ENCODE data around the gene ZNF473. TPM values are rescaled to one million over a fixed set of nuclear protein-coding genes. Genes with fewer than 3 reads are reported as not detected.
"Not testable (repeated sequence)": the region's sequence is repeated elsewhere in the genome, so short reads cannot be mapped to it uniquely, and the experiment has no call there.

The ZNF473 gene
- total RNA-seq, 2 donors from 2014 or later: 16.7 to 26.0 TPM

DNA sequence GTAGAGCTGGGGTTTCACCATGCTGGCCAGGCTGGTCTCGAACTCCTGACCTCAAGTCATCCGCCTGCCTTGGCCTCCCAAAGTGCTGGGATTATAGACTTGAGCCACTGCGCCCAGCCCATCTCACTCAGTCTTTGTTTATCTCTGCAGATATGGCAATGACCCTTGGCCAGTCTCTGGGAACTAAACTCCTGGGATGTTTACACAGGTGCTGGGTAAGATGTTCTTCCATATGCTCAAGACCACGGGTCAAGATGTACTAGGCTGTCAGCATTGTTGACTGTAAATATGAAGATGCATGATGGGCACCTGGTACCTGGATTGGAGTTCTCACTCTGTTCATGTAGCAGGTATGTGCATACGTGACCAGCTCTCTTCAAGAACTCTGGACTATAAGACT lies 35.8 kb downstream of the ZNF473 start:
- Histone ChIP-seq H3K27me3 (replicated peaks; ENCODE audit: insufficient read depth) (no peaks in the 10 kb centered on the region), H3K9me3 (no peaks in the 10 kb centered on the region), H3K27ac (no peak overlapping the region), H3K36me3 (no peaks in the 10 kb centered on the region), H3K4me3 (no peak overlapping the region), H3K4me1 (replicated peaks) (no peaks in the 10 kb centered on the region)
- DNase-seq (ENCODE audit: low spot score): no peak
- intact Hi-C loops (cut with DNase I): no loop called here
- TF ChIP-seq POLR2AphosphoS5 (IDR thresholded peaks at IDR 0.05) (no peak), POLR2A (IDR thresholded peaks at IDR 0.05) (no peak)
- TF ChIP-seq, protein P1, sequence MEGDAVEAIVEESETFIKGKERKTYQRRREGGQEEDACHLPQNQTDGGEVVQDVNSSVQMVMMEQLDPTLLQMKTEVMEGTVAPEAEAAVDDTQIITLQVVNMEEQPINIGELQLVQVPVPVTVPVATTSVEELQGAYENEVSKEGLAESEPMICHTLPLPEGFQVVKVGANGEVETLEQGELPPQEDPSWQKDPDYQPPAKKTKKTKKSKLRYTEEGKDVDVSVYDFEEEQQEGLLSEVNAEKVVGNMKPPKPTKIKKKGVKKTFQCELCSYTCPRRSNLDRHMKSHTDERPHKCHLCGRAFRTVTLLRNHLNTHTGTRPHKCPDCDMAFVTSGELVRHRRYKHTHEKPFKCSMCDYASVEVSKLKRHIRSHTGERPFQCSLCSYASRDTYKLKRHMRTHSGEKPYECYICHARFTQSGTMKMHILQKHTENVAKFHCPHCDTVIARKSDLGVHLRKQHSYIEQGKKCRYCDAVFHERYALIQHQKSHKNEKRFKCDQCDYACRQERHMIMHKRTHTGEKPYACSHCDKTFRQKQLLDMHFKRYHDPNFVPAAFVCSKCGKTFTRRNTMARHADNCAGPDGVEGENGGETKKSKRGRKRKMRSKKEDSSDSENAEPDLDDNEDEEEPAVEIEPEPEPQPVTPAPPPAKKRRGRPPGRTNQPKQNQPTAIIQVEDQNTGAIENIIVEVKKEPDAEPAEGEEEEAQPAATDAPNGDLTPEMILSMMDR (IDR thresholded peaks at IDR 0.05): no peak
- 78% methylated on average over 5 of the region's 5 CpGs for WGBS

DNA sequence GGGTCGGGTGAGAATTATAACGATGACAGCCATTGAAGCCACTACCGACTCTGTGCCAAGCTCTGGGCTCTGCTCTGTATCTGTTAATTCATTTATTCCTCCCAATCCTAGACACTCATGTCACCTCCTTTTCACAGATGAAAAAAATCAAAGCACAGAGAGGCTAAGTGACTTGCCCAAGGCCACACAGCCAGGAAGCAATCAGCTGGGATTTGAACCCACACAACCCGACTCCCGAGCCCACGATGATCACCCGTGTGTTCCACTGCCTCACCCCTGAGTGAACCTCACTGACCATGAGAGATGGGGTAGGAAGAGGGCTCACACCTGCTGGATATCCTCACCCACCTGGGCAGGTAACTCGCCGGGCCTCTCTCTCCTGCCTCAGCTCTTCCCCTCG lies 40.1 kb downstream of the ZNF473 start:
- no peaks in the 10 kb centered on the region for H3K4me1 ChIP-seq (replicated peaks)
- no peaks in the 10 kb centered on the region for H3K36me3 ChIP-seq
- intact Hi-C loops (cut with DNase I): no loop called here
- no peak for DNase-seq (ENCODE audit: low spot score)
- TF ChIP-seq POLR2A (IDR thresholded peaks at IDR 0.05) (no peak), POLR2AphosphoS5 (IDR thresholded peaks at IDR 0.05) (no peak)
- TF ChIP-seq, protein P1 (IDR thresholded peaks at IDR 0.05): no peak
- no peaks in the 10 kb centered on the region for H3K27me3 ChIP-seq (replicated peaks; ENCODE audit: insufficient read depth)
- H3K4me3 ChIP-seq: no peak overlapping the region
- 84% methylated on average over 10 of the region's 10 CpGs for WGBS
- no peaks in the 10 kb centered on the region for H3K9me3 ChIP-seq
- H3K27ac ChIP-seq: no peak overlapping the region

DNA sequence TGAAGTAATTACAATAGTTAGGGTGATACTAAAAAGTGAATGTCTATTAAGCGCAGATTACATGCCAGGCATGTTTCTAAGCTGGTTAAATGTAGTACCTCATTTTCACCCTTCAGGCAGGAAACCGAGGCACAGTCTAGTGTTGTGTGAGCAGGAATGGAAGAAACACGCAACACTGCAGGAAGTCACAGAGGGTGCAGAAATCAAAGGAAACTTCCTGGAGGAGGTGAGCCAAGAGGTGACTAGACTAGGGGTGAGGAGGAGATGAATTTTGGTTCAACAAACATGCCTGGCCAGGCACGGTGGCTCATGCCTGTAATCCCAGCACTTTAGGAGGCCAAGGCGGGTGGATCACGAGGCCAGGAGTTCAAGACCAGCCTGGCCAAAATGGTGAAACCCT lies 41.8 kb downstream of the ZNF473 start:
- no peak for DNase-seq (ENCODE audit: low spot score)
- intact Hi-C loops (cut with DNase I): no loop called here
- WGBS: 84% methylated on average over 6 of the region's 6 CpGs
- Histone ChIP-seq H3K4me1 (replicated peaks) (no peaks in the 10 kb centered on the region), H3K36me3 (no peaks in the 10 kb centered on the region), H3K27ac (no peak overlapping the region), H3K9me3 (no peaks in the 10 kb centered on the region), H3K27me3 (replicated peaks; ENCODE audit: insufficient read depth) (no peaks in the 10 kb centered on the region), H3K4me3 (no peak overlapping the region)
- TF ChIP-seq POLR2AphosphoS5 (IDR thresholded peaks at IDR 0.05) (no peak), POLR2A (IDR thresholded peaks at IDR 0.05) (no peak)
- TF ChIP-seq, protein P1 (IDR thresholded peaks at IDR 0.05): no peak

- H3K27me3 ChIP-seq (replicated peaks; ENCODE audit: insufficient read depth); H3K4me3 ChIP-seq; H3K4me1 ChIP-seq (replicated peaks); intact Hi-C loops (cut with DNase I); H3K27ac ChIP-seq; H3K36me3 ChIP-seq; H3K9me3 ChIP-seq; DNase-seq (ENCODE audit: low spot score): not testable (repeated sequence)
- 89% methylated on average over 5 of the region's 5 CpGs for WGBS
These were observed 42.6 kb downstream of the ZNF473 start for GRCh38 chr19:50068382-50068781.

DNA sequence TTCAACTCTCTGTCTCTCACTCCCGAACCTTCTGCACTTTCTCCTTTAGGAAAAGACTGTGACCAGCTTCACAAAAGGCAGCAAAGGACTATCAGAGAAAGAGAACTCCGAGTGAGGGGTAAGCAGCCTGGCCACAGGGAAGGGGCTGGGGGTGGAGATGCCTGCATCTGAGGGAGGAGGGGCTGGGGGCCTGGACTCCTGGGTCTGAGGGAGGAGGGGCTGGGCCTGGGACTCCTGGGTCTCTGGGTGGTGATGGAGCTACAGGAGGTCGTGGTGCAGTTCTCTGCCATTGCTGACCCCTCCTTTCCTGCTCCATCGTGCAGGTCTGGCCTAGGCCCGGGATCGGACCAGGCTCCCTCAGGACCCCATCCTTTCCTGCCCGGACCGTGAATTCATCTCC lies 49.3 kb downstream of the ZNF473 start:
- intact Hi-C loops (cut with DNase I); H3K9me3 ChIP-seq; H3K27me3 ChIP-seq (replicated peaks; ENCODE audit: insufficient read depth); DNase-seq (ENCODE audit: low spot score); H3K27ac ChIP-seq; H3K4me1 ChIP-seq (replicated peaks); H3K4me3 ChIP-seq; H3K36me3 ChIP-seq: not testable (repeated sequence)
- 70% methylated on average over 3 of the region's 8 CpGs for WGBS

- H3K9me3 ChIP-seq; H3K27me3 ChIP-seq (replicated peaks; ENCODE audit: insufficient read depth); H3K36me3 ChIP-seq; H3K27ac ChIP-seq; intact Hi-C loops (cut with DNase I); DNase-seq (ENCODE audit: low spot score); H3K4me1 ChIP-seq (replicated peaks); H3K4me3 ChIP-seq: not testable (repeated sequence)
- 76% methylated on average over 14 of the region's 14 CpGs for WGBS
These were observed 50.0 kb downstream of the ZNF473 start for GRCh38 chr19:50075644-50076372.

DNA sequence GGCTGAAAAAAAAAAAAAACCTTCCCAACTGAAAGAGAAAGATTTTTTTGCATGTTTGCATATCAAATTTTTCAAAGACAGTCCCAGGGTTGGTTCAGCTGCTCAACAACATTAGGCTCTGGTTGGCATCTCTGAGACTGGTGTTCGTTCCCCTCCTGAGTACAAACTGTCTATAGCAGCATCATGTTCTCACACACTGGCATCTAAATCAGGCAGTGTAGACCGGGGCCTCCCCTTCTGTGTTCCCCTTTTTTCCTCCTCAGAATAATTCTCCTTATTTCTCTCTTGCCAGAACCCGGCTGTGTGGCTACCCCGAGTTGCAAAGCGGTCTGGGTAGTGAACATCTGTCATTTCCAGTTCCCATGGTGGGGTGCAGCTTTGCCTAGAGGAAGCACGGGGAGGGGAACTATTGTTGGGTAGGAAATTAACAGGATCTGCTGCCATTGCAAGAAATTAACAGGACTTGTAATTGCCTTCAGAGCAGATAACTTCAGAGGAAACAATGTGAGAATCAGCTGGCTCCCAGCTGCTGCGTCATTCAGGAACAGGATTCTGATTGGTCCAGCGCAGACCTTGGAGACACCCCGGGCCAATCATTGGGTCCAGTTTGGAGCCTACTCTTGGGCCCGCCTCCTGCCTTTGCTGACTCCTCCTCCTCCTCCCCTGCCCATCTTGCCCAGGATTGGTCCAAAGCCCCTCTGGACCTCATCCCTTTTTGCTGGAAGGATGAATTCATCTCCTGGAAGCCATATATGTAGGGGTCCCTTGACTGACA lies 51.0 kb downstream of the ZNF473 start:
- H3K36me3 ChIP-seq; intact Hi-C loops (cut with DNase I); H3K9me3 ChIP-seq; H3K27me3 ChIP-seq (replicated peaks; ENCODE audit: insufficient read depth); H3K4me3 ChIP-seq; H3K27ac ChIP-seq; H3K4me1 ChIP-seq (replicated peaks); DNase-seq (ENCODE audit: low spot score): not testable (repeated sequence)
- WGBS: 68% methylated on average over 10 of the region's 10 CpGs

- H3K9me3 ChIP-seq; intact Hi-C loops (cut with DNase I); H3K27ac ChIP-seq; H3K4me1 ChIP-seq (replicated peaks); H3K27me3 ChIP-seq (replicated peaks; ENCODE audit: insufficient read depth); H3K36me3 ChIP-seq; DNase-seq (ENCODE audit: low spot score); H3K4me3 ChIP-seq: not testable (repeated sequence)
- WGBS: 92% methylated on average over 4 of the region's 5 CpGs
These were observed 53.2 kb downstream of the ZNF473 start for GRCh38 chr19:50079014-50079413.

DNA sequence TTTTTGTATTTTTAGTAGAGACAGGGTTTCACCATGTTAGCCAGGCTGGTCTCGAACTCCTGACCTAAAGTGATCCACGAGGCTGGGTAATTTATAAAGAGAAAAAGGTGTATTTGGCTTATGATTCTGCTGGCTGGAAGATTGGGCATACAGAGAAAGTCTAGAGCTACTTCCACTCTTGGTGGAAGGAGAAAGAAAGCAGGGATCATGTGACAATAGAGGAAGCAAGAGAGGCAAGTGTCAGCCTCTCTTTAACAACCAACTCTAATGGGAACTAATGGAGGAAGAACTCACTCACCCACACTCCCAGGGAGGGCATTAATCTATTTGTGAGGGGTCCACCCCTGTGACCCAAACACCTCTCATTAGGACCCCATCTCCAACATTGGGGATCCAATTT lies 58.6 kb downstream of the ZNF473 start:
- not testable (repeated sequence) for H3K27me3 ChIP-seq (replicated peaks; ENCODE audit: insufficient read depth); DNase-seq (ENCODE audit: low spot score); H3K4me1 ChIP-seq (replicated peaks); H3K4me3 ChIP-seq; H3K9me3 ChIP-seq; H3K27ac ChIP-seq; H3K36me3 ChIP-seq
- intact Hi-C loops (cut with DNase I): loop anchor here (10.0 kb wide), 1 partner anchor 540 kb away; no protein-coding TSS in a partner anchor
- WGBS: 91% methylated on average over 2 of the region's 2 CpGs

All from prostate gland (tissue), 2 donors.